ENCODE results near the gene SIK1.

GRCh38 chr21:43374228-43374885 lies 52.6 kb downstream of the SIK1 start:
- no peak for TF ChIP-seq EZH2phosphoT487 (conservative IDR thresholded peaks at IDR 0.05; ENCODE audit: low read length)
- no peak for TF ChIP-seq CTCF (IDR thresholded peaks at IDR 0.05; ENCODE audit: insufficient read depth, low read length, poor library complexity, severe bottlenecking)

Measured in SU-DHL-6 (cell line).